ENCODE results near the gene CIPC.

Gene CIPC

GRCh38 chr14:77158175-77158881 lies 60.3 kb downstream of the CIPC start:
- peak; percentile 70 for DNase-seq

- no peak for DNase-seq
These were observed 60.8 kb downstream of the CIPC start for GRCh38 chr14:77158882-77159255.

- no peak for DNase-seq
These were observed 63.0 kb downstream of the CIPC start for GRCh38 chr14:77161011-77161410.

Data from SHP77 treated with DMSO at 0.1 percent for 48 hours (cell line).